Measurements from ENCODE around the gene COX19. TPM values are rescaled to one million over a fixed set of nuclear protein-coding genes. Genes with fewer than 3 reads are reported as not detected.

The COX19 gene
- total and polyA plus RNA-seq, 2 experiments from 2014 or later: 11.7 to 12.6 TPM

DNA sequence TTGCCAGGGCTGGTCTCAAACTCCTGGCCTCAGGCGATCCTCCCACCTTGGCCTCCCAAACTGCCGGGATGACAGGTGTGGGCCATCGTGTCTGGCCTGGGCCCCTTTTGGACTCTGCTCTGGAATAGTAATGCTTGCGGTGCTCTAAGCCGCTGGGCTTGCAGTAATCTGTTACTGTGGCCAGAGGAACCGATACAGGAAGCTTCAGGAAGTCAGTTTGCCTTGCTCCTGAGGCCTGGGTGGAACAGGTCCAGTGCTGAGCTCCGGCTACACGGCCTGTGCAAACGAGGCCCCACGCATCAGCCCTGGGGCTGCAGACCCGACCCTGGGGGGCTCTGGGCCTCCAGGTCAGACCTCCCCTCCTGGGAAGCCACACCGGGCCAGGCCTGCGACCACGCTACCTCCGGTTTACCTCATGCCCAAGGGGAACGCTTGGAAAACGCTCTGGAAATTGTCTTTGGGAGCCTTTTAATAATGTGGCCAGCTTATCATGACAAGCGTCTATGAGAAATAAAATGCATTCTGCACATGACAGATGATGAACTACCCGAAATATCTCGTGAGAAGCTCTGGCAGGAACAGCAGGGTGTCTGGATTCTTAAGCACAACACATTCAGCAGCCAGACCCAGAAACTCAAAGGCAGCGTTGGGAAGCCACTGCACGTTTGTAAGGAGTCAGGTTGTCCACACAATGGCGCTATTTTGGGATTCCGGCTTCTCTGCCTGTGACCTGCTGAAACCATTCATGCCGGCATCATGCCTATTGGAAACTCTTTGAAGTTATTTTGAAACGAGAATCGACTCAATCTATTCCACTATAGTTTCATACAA is 10.7 kb downstream of the COX19 start:
- Mint-ChIP-seq H3K27me3 (ENCODE audit: insufficient read depth, low read depth, poor library complexity) (peaks cover 11% of the 10 kb centered on the region), H3K27ac (no peak overlapping the region; the same call in 1 of the 2 replicates), H3K36me3 (ENCODE audit: low read depth) (peaks cover 24% of the 10 kb centered on the region; the same call in 2 of the 3 replicates), H3K9me3 (no peaks in the 10 kb centered on the region; the same call in 1 of the 3 replicates), H3K4me3 (no peak overlapping the region), H3K4me1 (peaks cover 6% of the 10 kb centered on the region)
- peaks cover 5% of the 10 kb centered on the region for H4K20me1 ChIP-seq (replicated peaks; ENCODE audit: insufficient read depth)
- no peak for TF ChIP-seq POLR2AphosphoS5 (IDR thresholded peaks at IDR 0.05; ENCODE audit: low read depth)
- TF ChIP-seq, protein P1, sequence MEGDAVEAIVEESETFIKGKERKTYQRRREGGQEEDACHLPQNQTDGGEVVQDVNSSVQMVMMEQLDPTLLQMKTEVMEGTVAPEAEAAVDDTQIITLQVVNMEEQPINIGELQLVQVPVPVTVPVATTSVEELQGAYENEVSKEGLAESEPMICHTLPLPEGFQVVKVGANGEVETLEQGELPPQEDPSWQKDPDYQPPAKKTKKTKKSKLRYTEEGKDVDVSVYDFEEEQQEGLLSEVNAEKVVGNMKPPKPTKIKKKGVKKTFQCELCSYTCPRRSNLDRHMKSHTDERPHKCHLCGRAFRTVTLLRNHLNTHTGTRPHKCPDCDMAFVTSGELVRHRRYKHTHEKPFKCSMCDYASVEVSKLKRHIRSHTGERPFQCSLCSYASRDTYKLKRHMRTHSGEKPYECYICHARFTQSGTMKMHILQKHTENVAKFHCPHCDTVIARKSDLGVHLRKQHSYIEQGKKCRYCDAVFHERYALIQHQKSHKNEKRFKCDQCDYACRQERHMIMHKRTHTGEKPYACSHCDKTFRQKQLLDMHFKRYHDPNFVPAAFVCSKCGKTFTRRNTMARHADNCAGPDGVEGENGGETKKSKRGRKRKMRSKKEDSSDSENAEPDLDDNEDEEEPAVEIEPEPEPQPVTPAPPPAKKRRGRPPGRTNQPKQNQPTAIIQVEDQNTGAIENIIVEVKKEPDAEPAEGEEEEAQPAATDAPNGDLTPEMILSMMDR (conservative IDR thresholded peaks at IDR 0.05; ENCODE audit: low read depth in 2 of 2): peak; percentile 42 to 55
- DNase-seq (ENCODE audit: low spot score): peak; percentile 80
- H3K4me1 ChIP-seq (ENCODE audit: insufficient read depth): no peaks in the 10 kb centered on the region
- no peak overlapping the region for H3K4me2 ChIP-seq
- ATAC-seq: peak; percentile 36
- peak overlapping the region; percentile 64; the same call in 1 of the 2 replicates for H3K27ac ChIP-seq (ENCODE audit: low read depth)
- no peaks in the 10 kb centered on the region for H3K9me2 ChIP-seq (ENCODE audit: insufficient read depth)
- H3K36me3 ChIP-seq (ENCODE audit: insufficient read depth): no peaks in the 10 kb centered on the region
- no peaks in the 10 kb centered on the region for H3K27me3 ChIP-seq (ENCODE audit: insufficient read depth)
- H3F3A ChIP-seq (replicated peaks; ENCODE audit: low read depth): 0 out of 2 replicates have a peak, but pooled peaks cover 12% of the 10 kb centered on the region
- no peak overlapping the region for H2AFZ ChIP-seq
- H3K79me2 ChIP-seq (replicated peaks; ENCODE audit: insufficient read depth): no peaks in the 10 kb centered on the region
- no peak overlapping the region for H3K4me3 ChIP-seq

DNA sequence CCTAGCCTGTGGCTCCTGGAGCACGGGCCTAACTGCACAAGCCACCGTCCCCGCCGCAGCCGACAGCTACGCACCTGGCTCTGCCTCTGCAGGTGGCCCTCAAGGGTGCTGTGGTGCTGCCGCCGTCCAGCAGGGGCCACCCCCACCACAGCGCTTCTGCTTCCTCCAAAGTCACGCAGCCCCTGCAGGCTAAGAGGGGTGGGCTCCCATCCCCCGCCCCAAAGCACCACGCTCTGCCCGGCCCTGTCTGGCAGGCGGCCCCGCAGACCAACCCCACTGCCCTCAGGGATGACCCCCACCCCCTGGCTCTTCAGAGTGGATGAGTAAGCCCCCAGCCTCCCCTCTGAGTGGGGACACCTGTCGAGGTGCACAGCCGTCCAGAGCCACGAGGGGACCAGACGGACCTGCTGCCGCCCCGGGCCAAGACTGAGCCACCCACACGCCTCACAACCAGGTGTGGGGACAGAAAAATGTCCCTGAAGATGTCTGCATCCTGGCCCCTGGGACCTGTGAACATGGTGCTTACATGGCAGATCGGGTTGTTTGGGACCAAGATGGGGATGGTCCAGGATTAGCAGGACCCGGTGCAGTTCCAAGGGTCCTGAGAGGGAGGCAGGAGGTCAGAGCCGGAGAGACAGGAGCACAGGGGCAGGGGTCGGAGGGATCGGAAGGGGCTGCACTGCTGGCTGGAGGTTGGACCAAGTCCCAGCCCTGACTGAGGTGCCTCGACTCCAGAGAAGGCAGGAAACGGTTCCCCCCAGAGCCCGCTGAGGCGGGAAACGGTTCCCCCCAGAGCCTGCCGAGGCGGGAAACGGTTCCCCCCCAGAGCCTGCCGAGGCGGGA is 11.9 kb downstream of the COX19 start:
- Histone ChIP-seq H3K9me2 (ENCODE audit: insufficient read depth) (no peaks in the 10 kb centered on the region), H3K79me2 (replicated peaks; ENCODE audit: insufficient read depth) (no peaks in the 10 kb centered on the region), H3K4me1 (ENCODE audit: insufficient read depth) (no peaks in the 10 kb centered on the region), H3K4me2 (no peak overlapping the region), H3K27me3 (ENCODE audit: insufficient read depth) (no peaks in the 10 kb centered on the region), H3F3A (replicated peaks; ENCODE audit: low read depth) (0 out of 2 replicates have a peak, but pooled peaks cover 12% of the 10 kb centered on the region), H3K4me3 (no peak overlapping the region), H4K20me1 (replicated peaks; ENCODE audit: insufficient read depth) (peaks cover 5% of the 10 kb centered on the region), H2AFZ (no peak overlapping the region), H3K36me3 (ENCODE audit: insufficient read depth) (no peaks in the 10 kb centered on the region), H3K27ac (ENCODE audit: low read depth) (no peak overlapping the region)
- Mint-ChIP-seq H3K4me1 (peaks cover 6% of the 10 kb centered on the region), H3K9me3 (no peaks in the 10 kb centered on the region; the same call in 1 of the 3 replicates), H3K36me3 (ENCODE audit: low read depth) (peaks cover 16% of the 10 kb centered on the region; the same call in 2 of the 3 replicates), H3K27me3 (ENCODE audit: insufficient read depth, low read depth, poor library complexity) (peaks cover 11% of the 10 kb centered on the region), H3K27ac (no peak overlapping the region; the same call in 1 of the 2 replicates), H3K4me3 (no peak overlapping the region)
- no peak for DNase-seq (ENCODE audit: low spot score)
- peak; percentile 44 for ATAC-seq
- TF ChIP-seq, protein P2, sequence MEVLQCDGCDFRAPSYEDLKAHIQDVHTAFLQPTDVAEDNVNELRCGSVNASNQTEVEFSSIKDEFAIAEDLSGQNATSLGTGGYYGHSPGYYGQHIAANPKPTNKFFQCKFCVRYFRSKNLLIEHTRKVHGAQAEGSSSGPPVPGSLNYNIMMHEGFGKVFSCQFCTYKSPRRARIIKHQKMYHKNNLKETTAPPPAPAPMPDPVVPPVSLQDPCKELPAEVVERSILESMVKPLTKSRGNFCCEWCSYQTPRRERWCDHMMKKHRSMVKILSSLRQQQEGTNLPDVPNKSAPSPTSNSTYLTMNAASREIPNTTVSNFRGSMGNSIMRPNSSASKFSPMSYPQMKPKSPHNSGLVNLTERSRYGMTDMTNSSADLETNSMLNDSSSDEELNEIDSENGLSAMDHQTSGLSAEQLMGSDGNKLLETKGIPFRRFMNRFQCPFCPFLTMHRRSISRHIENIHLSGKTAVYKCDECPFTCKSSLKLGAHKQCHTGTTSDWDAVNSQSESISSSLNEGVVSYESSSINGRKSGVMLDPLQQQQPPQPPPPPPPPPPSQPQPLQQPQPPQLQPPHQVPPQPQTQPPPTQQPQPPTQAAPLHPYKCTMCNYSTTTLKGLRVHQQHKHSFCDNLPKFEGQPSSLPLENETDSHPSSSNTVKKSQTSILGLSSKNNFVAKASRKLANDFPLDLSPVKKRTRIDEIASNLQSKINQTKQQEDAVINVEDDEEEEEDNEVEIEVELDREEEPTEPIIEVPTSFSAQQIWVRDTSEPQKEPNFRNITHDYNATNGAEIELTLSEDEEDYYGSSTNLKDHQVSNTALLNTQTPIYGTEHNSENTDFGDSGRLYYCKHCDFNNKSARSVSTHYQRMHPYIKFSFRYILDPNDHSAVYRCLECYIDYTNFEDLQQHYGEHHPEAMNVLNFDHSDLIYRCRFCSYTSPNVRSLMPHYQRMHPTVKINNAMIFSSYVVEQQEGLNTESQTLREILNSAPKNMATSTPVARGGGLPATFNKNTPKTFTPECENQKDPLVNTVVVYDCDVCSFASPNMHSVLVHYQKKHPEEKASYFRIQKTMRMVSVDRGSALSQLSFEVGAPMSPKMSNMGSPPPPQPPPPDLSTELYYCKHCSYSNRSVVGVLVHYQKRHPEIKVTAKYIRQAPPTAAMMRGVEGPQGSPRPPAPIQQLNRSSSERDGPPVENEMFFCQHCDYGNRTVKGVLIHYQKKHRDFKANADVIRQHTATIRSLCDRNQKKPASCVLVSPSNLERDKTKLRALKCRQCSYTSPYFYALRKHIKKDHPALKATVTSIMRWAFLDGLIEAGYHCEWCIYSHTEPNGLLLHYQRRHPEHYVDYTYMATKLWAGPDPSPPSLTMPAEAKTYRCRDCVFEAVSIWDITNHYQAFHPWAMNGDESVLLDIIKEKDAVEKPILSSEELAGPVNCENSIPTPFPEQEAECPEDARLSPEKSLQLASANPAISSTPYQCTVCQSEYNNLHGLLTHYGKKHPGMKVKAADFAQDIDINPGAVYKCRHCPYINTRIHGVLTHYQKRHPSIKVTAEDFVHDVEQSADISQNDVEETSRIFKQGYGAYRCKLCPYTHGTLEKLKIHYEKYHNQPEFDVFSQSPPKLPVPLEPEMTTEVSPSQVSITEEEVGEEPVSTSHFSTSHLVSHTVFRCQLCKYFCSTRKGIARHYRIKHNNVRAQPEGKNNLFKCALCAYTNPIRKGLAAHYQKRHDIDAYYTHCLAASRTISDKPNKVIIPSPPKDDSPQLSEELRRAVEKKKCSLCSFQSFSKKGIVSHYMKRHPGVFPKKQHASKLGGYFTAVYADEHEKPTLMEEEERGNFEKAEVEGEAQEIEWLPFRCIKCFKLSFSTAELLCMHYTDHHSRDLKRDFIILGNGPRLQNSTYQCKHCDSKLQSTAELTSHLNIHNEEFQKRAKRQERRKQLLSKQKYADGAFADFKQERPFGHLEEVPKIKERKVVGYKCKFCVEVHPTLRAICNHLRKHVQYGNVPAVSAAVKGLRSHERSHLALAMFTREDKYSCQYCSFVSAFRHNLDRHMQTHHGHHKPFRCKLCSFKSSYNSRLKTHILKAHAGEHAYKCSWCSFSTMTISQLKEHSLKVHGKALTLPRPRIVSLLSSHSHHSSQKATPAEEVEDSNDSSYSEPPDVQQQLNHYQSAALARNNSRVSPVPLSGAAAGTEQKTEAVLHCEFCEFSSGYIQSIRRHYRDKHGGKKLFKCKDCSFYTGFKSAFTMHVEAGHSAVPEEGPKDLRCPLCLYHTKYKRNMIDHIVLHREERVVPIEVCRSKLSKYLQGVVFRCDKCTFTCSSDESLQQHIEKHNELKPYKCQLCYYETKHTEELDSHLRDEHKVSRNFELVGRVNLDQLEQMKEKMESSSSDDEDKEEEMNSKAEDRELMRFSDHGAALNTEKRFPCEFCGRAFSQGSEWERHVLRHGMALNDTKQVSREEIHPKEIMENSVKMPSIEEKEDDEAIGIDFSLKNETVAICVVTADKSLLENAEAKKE (CRISPR knock-in tag; IDR thresholded peaks at IDR 0.05): no peak
- TF ChIP-seq ZNF331 (CRISPR knock-in tag; IDR thresholded peaks at IDR 0.05; ENCODE audit: low read depth) (no peak), JUNB (IDR thresholded peaks at IDR 0.05; ENCODE audit: unreplicated experiment) (no peak), CREB1 (CRISPR knock-in tag; IDR thresholded peaks at IDR 0.05; ENCODE audit: low read depth) (no peak)
- TF ChIP-seq, protein P3, sequence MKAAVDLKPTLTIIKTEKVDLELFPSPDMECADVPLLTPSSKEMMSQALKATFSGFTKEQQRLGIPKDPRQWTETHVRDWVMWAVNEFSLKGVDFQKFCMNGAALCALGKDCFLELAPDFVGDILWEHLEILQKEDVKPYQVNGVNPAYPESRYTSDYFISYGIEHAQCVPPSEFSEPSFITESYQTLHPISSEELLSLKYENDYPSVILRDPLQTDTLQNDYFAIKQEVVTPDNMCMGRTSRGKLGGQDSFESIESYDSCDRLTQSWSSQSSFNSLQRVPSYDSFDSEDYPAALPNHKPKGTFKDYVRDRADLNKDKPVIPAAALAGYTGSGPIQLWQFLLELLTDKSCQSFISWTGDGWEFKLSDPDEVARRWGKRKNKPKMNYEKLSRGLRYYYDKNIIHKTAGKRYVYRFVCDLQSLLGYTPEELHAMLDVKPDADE (IDR thresholded peaks at IDR 0.05): no peak
